HepG2 (cell line): ENCODE data around the gene MAML1. TPM values are rescaled to one million over a fixed set of nuclear protein-coding genes. Genes with fewer than 3 reads are reported as not detected.

Source experiments
- CENPBD1 ChIP-seq: sonication (generic); formaldehyde crosslinking; IDR thresholded peaks from 2 replicates; pipeline ENCODE4 v1.8.0; 2022; ENCODE audit warnings: missing genetic modification reagents, low read depth, mild to moderate bottlenecking, borderline replicate concordance
- EHMT2 ChIP-seq: fragments of 200-600 bp; sonication (generic); IDR thresholded peaks from 2 replicates; pipeline ENCODE4 v1.7.0; 2017; ENCODE audit warnings: antibody characterized with exemption, low read depth, low read length, borderline replicate concordance
- FOXA3 ChIP-seq: IDR thresholded peaks from 2 replicates; pipeline ENCODE4 v1.6.1; 2016; ENCODE audit warnings: missing genetic modification reagents, missing compliant biosample characterization
- HIVEP1 ChIP-seq: sonication (generic); formaldehyde crosslinking; IDR thresholded peaks from 2 replicates; pipeline ENCODE4 v1.4.0; 2020; ENCODE audit warnings: mild to moderate bottlenecking, missing genetic modification reagents
- HNF1A ChIP-seq, 2 experiments: sonication (generic) in 1 of 2; formaldehyde crosslinking in 1 of 2; IDR thresholded peaks; 2 replicates each; pipeline versions ENCODE4 v1.4.0 to v1.6.1; 2016 to 2020; ENCODE audit warnings: borderline replicate concordance in 1 of 2, low read depth in 1 of 2, mild to moderate bottlenecking in 1 of 2, missing genetic modification reagents in 1 of 2
- HNRNPLL ChIP-seq: fragments of 200-400 bp; formaldehyde crosslinking; IDR thresholded peaks from 2 replicates; pipeline ENCODE4 v1.6.1; 2017; ENCODE audit warnings: mild to moderate bottlenecking, low read depth, low read length; ENCODE audit not compliant: poor library complexity, severe bottlenecking
- KLF12 ChIP-seq: sonication (generic); formaldehyde crosslinking; IDR thresholded peaks from 2 replicates; pipeline ENCODE4 v1.4.0; 2020; ENCODE audit warnings: missing genetic modification reagents, borderline replicate concordance
- KMT2B ChIP-seq: IDR thresholded peaks from 2 replicates; pipeline ENCODE4 v1.6.1; 2016; ENCODE audit warnings: missing genetic modification reagents, missing compliant biosample characterization
- MAFK ChIP-seq, 2 experiments: IDR thresholded peaks in 1 of 2; conservative IDR thresholded peaks in 1 of 2; 2 replicates each; pipeline ENCODE4 v1.6.1; 2011; ENCODE audit warnings: improper control_type of control experiment in 2 of 2, low read length in 2 of 2
- MTA1 ChIP-seq: sonication (generic); formaldehyde crosslinking; IDR thresholded peaks from 2 replicates; pipeline ENCODE4 v1.4.0; 2020; ENCODE audit warnings: missing genetic modification reagents, mild to moderate bottlenecking, borderline replicate concordance
- NCOR1 ChIP-seq: fragments of 200-600 bp; sonication (generic); IDR thresholded peaks from 2 replicates; pipeline ENCODE4 v1.7.0; 2017; ENCODE audit warnings: antibody characterized with exemption, low read length, borderline replicate concordance
- TBX3 ChIP-seq: fragments of 450-650 bp; IDR thresholded peaks from 2 replicates; pipeline ENCODE4 v1.6.1; 2017; ENCODE audit warnings: antibody characterized with exemption, mild to moderate bottlenecking, inconsistent platforms, borderline replicate concordance
- TCF7L2 ChIP-seq: IDR thresholded peaks from 2 replicates; pipeline ENCODE4 v1.6.1; 2011; ENCODE audit warnings: mild to moderate bottlenecking, low read depth, low read length, moderate library complexity
- THYN1 ChIP-seq: sonication (generic); formaldehyde crosslinking; IDR thresholded peaks from 2 replicates; pipeline ENCODE4 v1.8.1; 2023; ENCODE audit warnings: low read depth, mild to moderate bottlenecking, moderate library complexity, missing genetic modification reagents, borderline replicate concordance
- ZBTB21 ChIP-seq: sonication (generic); formaldehyde crosslinking; IDR thresholded peaks from 2 replicates; pipeline ENCODE4 v1.4.0; 2020; ENCODE audit warnings: missing genetic modification reagents
- ZBTB8A ChIP-seq: sonication (generic); formaldehyde crosslinking; IDR thresholded peaks from 2 replicates; pipeline ENCODE4 v1.4.0; 2020; ENCODE audit warnings: mild to moderate bottlenecking, low read depth, missing genetic modification reagents, borderline replicate concordance
- ZNF333 ChIP-seq: sonication (generic); formaldehyde crosslinking; IDR thresholded peaks from 2 replicates; pipeline ENCODE4 v1.4.0; 2020; ENCODE audit warnings: mild to moderate bottlenecking, missing genetic modification reagents, borderline replicate concordance
- ZNF639 ChIP-seq: conservative IDR thresholded peaks from 2 replicates; pipeline ENCODE4 v1.6.1; 2018; ENCODE audit warnings: missing genetic modification reagents
- ZNF766 ChIP-seq: sonication (generic); formaldehyde crosslinking; IDR thresholded peaks from 2 replicates; pipeline ENCODE4 v1.5.0; 2020; ENCODE audit warnings: missing genetic modification reagents, borderline replicate concordance
- polyA plus RNA-seq, 8 experiments: library from polyadenylated mRNA; depleted of rRNA in 3 of 8; stranded (reverse) in 7 of 8; unstranded in 1 of 8; fragments of >200 nt; fragmentation: Illumina TruSeq in 4 of 8; extraction: Trizol in 4 of 8; gene quantifications; 2 replicates each; pipeline versions ENCODE4 v1.2.1 to v1.2.3, GENCODE V29; 2011 to 2016; ENCODE audit warnings: low read depth in 4 of 8, missing spikeins in 1 of 8, mixed read lengths in 1 of 8; ENCODE audit not compliant: insufficient read depth in 1 of 8
- total RNA-seq, 5 experiments: library from RNA; depleted of rRNA; stranded (reverse); fragments of >200 nt; fragmentation: Illumina TruSeq; extraction: Trizol; gene quantifications; 2 replicates each; pipeline ENCODE4 v1.2.3, GENCODE V29; 2016; ENCODE audit warnings: low read depth in 1 of 5

Gene MAML1
- total and polyA plus RNA-seq, 2 of the 13 experiments (the other 11 are each of a cell fraction or from before 2014, with no cell fraction given): 10.0 to 10.8 TPM

GRCh38 chr5:179820483-179821297 is 88.1 kb downstream of the MAML1 start, which contains the start of gene SQSTM1 (continued):
- TF ChIP-seq ZNF639 (CRISPR knock-in tag) (no peak), ZBTB21 (no peak; the same call in 1 of the 2 replicates), KMT2B (0 out of 2 replicates have a peak, but pooled peaks have one; percentile 18), TCF7L2 (no peak), ZBTB8A (CRISPR knock-in tag) (no peak), CENPBD1 (CRISPR knock-in tag) (no peak), TBX3 (no peak), ZNF766 (CRISPR knock-in tag) (no peak), KLF12 (CRISPR knock-in tag) (no peak), MTA1 (CRISPR knock-in tag) (0 out of 2 replicates have a peak, but pooled peaks have one; percentile 39), HNRNPLL (no peak), HNF1A (IDR thresholded peaks at IDR 0.05; ENCODE audit: low read depth) (0 out of 2 replicates have a peak, but pooled peaks have one; percentile 2), HNF1A (CRISPR knock-in tag; IDR thresholded peaks at IDR 0.05; ENCODE audit: borderline replicate concordance) (peak; percentile 58; the same call in 1 of the 2 replicates), HIVEP1 (CRISPR knock-in tag) (peak; percentile 78), FOXA3 (CRISPR knock-in tag) (peak; percentile 61), EHMT2 (no peak), MAFK (conservative IDR thresholded peaks at IDR 0.05 in 1 of 2, IDR thresholded peaks at IDR 0.05 in 1 of 2; ENCODE audit: low read length in 2 of 2) (peak; percentile 88 to 97), THYN1 (CRISPR knock-in tag) (no peak), NCOR1 (0 out of 2 replicates have a peak, but pooled peaks have one; percentile 28), ZNF333 (CRISPR knock-in tag) (peak; percentile 62; the same call in 1 of the 2 replicates)
